ENCODE data around the gene CDC14A.

- TF ChIP-seq CTCF (conservative IDR thresholded peaks at IDR 0.05 in 1 of 2, IDR thresholded peaks at IDR 0.05 in 1 of 2; ENCODE audit: low read depth in 1 of 2, low read length in 2 of 2) (no peak), EZH2 (IDR thresholded peaks at IDR 0.05; ENCODE audit: low read length, missing control alignments) (no peak)
Observed at GRCh38 chr1:100448366-100448765, 96.1 kb downstream of the CDC14A start.

All from fibroblast of lung (primary cell).